Right atrium auricular region (tissue), 2 donors: ENCODE data around the gene IL23A. TPM values are rescaled to one million over a fixed set of nuclear protein-coding genes. Genes with fewer than 3 reads are reported as not detected.

Experiments used
- DNase-seq: peaks from one replicate; pipeline ENCODE4 v3.0.0-alpha.2; 2019; ENCODE audit warnings: low spot score
- H3K27ac ChIP-seq, 2 donors: fragments of 200-600 bp; sonication (generic); 1 replicate in 1 of 2; 2 replicates in 1 of 2; pipeline ENCODE4 v1.5.1; 2016 to 2019
- H3K27me3 ChIP-seq, 2 donors: fragments of 200-600 bp; sonication (generic); one replicate each; pipeline versions ENCODE4 v1.5.1 to v1.6.0; 2017 to 2019
- H3K36me3 ChIP-seq: fragments of 200-600 bp; sonication (generic); one replicate; pipeline ENCODE4 v1.5.1; 2016
- H3K4me1 ChIP-seq, 2 donors: fragments of 200-600 bp; sonication (generic); one replicate each; pipeline versions ENCODE4 v1.5.1 to v1.6.0; 2017 to 2019
- H3K4me3 ChIP-seq, 2 donors: fragments of 200-600 bp; sonication (generic); 1 replicate in 1 of 2; 2 replicates in 1 of 2; pipeline ENCODE4 v1.5.1; 2017 to 2019; ENCODE audit warnings: mild to moderate bottlenecking in 1 of 2, moderate library complexity in 1 of 2
- H3K9me3 ChIP-seq, 2 donors: fragments of 200-600 bp; sonication (generic); one replicate each; pipeline ENCODE4 v1.5.1; 2019
- total RNA-seq, 2 donors: library from RNA; depleted of rRNA; stranded (reverse); fragments of >200 nt; gene quantifications; one replicate each; pipeline ENCODE4 v1.1.0, GENCODE V29; 2016
- TF ChIP-seq, protein P1 (sequence below), 2 donors: fragments of 200-600 bp; sonication (generic); IDR thresholded peaks; one replicate each; pipeline ENCODE4 v1.5.1; 2019; ENCODE audit warnings: antibody characterized with exemption in 2 of 2

Gene IL23A
- total RNA-seq, 2 donors from 2014 or later: not detected

DNA sequence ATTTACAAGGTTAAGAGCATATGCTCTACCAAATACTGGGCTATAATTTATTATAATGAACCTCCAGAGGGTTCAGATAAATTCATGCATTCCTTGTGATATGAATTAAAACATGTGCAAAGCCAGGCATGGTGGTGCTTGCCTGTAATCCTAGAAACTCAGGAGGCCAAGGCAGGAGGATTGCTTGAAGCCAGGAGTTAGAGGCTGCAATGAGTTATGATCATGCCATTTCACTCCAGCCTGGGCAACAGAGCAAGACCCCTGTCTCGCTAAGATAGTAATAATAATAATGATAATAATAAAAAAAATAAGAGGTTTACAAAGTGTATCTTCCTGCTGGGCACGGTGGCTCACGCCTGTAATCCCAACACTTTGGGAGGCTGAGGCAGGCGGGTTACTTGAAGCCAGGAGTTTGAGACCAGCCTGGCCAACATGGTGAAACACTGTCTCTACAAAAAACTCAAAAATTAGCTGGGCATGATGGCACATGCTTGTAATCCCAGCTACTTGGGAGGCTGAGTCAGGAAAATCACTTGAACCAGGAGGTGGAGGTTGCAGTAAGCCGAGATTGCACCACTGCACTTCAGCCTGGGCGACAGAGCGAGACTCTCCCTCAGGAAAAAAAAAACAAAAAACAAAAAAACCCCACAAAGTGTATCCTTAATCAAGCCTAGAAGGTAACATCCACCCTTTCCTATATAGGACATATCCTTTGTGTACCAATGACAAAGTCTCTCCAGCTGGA, 31.3 kb upstream of the IL23A start:
- DNase-seq: no peak
- Histone ChIP-seq H3K27me3 (no peaks in the 10 kb centered on the region), H3K27ac (no peak overlapping the region), H3K4me3 (no peak overlapping the region), H3K9me3 (no peaks in the 10 kb centered on the region), H3K36me3 (peaks cover 40% of the 10 kb centered on the region), H3K4me1 (no peaks in the 10 kb centered on the region)
- TF ChIP-seq, protein P1, sequence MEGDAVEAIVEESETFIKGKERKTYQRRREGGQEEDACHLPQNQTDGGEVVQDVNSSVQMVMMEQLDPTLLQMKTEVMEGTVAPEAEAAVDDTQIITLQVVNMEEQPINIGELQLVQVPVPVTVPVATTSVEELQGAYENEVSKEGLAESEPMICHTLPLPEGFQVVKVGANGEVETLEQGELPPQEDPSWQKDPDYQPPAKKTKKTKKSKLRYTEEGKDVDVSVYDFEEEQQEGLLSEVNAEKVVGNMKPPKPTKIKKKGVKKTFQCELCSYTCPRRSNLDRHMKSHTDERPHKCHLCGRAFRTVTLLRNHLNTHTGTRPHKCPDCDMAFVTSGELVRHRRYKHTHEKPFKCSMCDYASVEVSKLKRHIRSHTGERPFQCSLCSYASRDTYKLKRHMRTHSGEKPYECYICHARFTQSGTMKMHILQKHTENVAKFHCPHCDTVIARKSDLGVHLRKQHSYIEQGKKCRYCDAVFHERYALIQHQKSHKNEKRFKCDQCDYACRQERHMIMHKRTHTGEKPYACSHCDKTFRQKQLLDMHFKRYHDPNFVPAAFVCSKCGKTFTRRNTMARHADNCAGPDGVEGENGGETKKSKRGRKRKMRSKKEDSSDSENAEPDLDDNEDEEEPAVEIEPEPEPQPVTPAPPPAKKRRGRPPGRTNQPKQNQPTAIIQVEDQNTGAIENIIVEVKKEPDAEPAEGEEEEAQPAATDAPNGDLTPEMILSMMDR (IDR thresholded peaks at IDR 0.05): no peak

DNA sequence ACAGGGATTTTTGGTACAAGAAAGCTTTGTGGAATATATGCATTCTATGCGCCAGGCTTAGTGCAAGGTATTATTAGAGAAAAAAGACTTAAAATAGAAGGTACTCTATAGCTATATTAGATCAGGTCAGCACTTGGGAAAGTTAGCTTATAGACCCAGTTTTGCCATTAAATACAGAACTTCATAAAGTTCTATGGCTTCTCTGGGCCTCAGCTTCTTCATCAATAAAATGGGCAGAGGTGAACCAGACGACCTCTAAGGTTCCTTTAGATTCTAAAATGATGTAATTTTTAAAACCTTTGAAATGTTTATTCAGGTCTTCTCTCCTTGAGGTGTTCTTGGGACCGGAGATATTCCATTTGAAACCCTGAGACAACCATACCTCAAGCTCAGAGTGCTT, 30.0 kb upstream of the IL23A start:
- H3K27ac ChIP-seq: no peak overlapping the region
- TF ChIP-seq, protein P1 (IDR thresholded peaks at IDR 0.05): no peak
- peaks cover 50% of the 10 kb centered on the region for H3K36me3 ChIP-seq
- no peaks in the 10 kb centered on the region for H3K27me3 ChIP-seq
- no peak for DNase-seq
- no peak overlapping the region for H3K4me3 ChIP-seq
- H3K4me1 ChIP-seq: no peaks in the 10 kb centered on the region
- H3K9me3 ChIP-seq: no peaks in the 10 kb centered on the region

DNA sequence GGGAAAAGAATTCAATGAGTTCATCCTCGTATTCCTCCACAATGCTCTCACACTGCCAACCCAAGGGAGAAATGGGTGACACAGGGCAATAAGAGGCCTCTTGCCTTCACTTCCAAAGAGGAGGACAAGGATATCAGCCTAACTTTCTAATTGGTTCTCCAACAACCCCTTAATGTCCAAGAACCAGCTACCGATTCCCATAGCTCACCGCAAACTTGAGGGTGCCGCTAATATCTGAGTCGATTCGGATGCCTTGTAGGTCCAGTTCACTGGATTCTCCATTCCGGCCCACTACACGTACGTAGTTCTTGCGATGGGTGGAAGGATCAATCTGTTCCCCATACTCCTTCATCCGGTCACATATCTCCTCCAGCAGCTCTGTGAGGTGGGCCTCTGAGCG, 27.7 kb upstream of the IL23A start:
- no peak overlapping the region for H3K27ac ChIP-seq
- H3K9me3 ChIP-seq: no peaks in the 10 kb centered on the region
- peaks cover 0 to 11% of the 10 kb centered on the region in 2 donors for H3K4me1 ChIP-seq
- TF ChIP-seq, protein P1 (IDR thresholded peaks at IDR 0.05): no peak
- no peaks in the 10 kb centered on the region for H3K27me3 ChIP-seq
- no peak overlapping the region for H3K4me3 ChIP-seq
- no peak for DNase-seq
- peaks cover 43% of the 10 kb centered on the region for H3K36me3 ChIP-seq

DNA sequence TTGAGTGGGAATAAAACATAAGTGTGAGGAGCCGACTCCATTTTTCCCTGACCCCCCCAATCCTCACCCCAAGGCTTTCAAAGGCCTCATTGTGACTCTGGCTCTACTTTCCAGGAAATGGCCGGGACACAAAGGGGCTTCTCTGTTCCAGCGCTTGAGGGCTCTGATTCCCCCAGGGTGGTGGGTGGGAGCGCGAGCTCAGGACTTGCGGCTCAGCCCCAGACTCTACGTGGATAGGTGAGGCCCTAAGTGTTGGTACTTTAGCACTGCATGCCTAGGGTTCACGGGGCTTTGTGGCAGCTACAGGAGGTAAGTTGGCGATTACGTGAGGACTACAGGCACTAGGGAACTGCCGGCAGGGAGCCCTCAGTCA, 23.4 kb upstream of the IL23A start:
- DNase-seq: no peak
- TF ChIP-seq, protein P1 (IDR thresholded peaks at IDR 0.05): no peak
- H3K4me1 ChIP-seq: peaks cover 0 to 16% of the 10 kb centered on the region in 2 donors

DNA sequence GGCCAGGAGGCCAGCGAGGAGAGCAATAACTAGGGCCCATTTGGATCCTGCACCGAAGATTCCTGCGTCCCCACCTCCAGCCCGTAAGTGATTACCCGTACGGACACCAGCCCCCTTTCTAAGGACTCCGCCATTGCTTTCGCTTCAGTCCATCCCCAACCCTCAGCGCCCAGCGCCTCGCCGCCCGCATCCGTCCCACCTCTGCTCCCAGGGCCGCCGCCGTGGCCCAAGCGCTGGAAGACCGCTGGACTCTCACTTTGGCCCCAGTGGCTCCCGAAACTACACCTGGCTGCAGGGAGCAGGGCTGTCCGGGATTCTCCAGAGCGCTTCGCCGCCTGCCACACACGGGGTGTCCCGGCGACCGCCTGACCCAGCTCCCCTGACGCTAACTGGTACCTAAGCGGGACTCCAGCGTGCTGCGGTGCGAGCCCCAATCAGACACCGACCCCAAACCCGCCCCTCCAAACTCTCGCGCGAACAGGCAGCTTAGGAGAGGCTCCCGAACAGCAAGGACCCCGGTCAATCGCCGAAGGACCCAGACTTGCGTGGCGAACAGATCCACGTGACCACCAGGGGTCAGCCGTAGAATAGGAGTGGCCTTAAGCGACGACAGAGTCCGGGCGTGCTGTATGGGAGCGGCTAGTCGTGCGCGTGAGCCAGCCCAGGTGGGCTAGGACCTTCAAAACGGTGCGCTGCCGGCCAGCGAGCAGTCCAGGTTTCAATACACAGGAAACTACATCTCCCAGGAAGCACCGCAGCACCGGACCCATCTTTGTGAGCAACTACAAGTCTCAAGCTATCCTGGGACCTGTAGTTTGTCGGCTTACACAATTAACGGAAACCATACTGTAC, 22.8 kb upstream of the IL23A start, which contains the start of gene CNPY2:
TSS of gene CNPY2 (minus strand) at position 367 of the 852 bp plus-strand sequence. CDS start 771 bp downstream, outside the sequence.
- TF ChIP-seq, protein P1 (IDR thresholded peaks at IDR 0.05): no peak
- Histone ChIP-seq H3K4me1 (peaks cover 0 to 16% of the 10 kb centered on the region in 2 donors), H3K27ac (peak within 1 kb of the TSS; percentile 95), H3K36me3 (peaks cover 28% of the 10 kb centered on the region), H3K27me3 (no peaks in the 10 kb centered on the region), H3K4me3 (peak within 1 kb of the TSS; percentile 83 to 91), H3K9me3 (no peaks in the 10 kb centered on the region)
- peak; percentile 97 for DNase-seq

More for the DNA sequence above, 23.4 kb upstream of the IL23A start:
- Histone ChIP-seq H3K27me3 (no peaks in the 10 kb centered on the region), H3K9me3 (no peaks in the 10 kb centered on the region), H3K4me3 (peak overlapping the region; percentile 83 to 91), H3K36me3 (peaks cover 30% of the 10 kb centered on the region), H3K27ac (peak overlapping the region; percentile 95)
